Measurements from ENCODE around the gene SPIN1. TPM values are rescaled to one million over a fixed set of nuclear protein-coding genes. Genes with fewer than 3 reads are reported as not detected.

SPIN1 gene
- total RNA-seq, 4 donors from 2014 or later = 91.9 to 126 (median 103) TPM

DNA sequence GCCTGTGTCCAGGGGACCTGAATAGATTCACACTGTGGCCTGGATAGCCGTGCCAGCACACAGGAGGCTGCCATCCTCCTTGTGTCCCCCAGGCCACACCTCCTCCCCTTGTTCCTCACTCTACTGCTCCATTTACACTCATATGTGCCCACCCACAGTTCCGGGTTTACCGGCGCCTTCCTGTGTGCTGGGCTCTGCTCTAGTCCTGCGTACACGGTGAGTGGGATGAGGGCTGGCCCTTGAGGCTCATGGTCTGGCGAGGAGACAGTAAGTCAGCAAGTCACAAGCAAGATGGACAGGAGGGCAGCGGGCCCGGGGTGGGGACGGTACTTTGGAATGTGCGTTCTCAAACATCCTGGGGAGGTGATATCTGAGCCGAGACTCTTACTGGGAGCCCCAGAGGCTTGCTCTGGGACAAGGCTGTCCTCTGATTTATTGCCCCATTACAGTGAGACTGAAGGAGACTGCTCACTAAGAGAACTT is 114.3 kb downstream of the SPIN1 start:
- no peak for DNase-seq
- 76 to 80% methylated on average over 12 of the region's 12 CpGs for WGBS, 2 donors
- no peaks in the 10 kb centered on the region for H3K4me1 ChIP-seq
- no peaks in the 10 kb centered on the region for H3K36me3 ChIP-seq
- intact Hi-C loops (cut with DNase I) = no loop called here
- TF ChIP-seq, protein P1, sequence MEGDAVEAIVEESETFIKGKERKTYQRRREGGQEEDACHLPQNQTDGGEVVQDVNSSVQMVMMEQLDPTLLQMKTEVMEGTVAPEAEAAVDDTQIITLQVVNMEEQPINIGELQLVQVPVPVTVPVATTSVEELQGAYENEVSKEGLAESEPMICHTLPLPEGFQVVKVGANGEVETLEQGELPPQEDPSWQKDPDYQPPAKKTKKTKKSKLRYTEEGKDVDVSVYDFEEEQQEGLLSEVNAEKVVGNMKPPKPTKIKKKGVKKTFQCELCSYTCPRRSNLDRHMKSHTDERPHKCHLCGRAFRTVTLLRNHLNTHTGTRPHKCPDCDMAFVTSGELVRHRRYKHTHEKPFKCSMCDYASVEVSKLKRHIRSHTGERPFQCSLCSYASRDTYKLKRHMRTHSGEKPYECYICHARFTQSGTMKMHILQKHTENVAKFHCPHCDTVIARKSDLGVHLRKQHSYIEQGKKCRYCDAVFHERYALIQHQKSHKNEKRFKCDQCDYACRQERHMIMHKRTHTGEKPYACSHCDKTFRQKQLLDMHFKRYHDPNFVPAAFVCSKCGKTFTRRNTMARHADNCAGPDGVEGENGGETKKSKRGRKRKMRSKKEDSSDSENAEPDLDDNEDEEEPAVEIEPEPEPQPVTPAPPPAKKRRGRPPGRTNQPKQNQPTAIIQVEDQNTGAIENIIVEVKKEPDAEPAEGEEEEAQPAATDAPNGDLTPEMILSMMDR (IDR thresholded peaks at IDR 0.05) = no peak
- TF ChIP-seq POLR2A (IDR thresholded peaks at IDR 0.05) = no peak
- no peaks in the 10 kb centered on the region for H3K27me3 ChIP-seq
- H3K9me3 ChIP-seq = no peaks in the 10 kb centered on the region
- no peak overlapping the region for H3K27ac ChIP-seq
- H3K4me3 ChIP-seq (replicated peaks in 1 of 3) = no peak overlapping the region

DNA sequence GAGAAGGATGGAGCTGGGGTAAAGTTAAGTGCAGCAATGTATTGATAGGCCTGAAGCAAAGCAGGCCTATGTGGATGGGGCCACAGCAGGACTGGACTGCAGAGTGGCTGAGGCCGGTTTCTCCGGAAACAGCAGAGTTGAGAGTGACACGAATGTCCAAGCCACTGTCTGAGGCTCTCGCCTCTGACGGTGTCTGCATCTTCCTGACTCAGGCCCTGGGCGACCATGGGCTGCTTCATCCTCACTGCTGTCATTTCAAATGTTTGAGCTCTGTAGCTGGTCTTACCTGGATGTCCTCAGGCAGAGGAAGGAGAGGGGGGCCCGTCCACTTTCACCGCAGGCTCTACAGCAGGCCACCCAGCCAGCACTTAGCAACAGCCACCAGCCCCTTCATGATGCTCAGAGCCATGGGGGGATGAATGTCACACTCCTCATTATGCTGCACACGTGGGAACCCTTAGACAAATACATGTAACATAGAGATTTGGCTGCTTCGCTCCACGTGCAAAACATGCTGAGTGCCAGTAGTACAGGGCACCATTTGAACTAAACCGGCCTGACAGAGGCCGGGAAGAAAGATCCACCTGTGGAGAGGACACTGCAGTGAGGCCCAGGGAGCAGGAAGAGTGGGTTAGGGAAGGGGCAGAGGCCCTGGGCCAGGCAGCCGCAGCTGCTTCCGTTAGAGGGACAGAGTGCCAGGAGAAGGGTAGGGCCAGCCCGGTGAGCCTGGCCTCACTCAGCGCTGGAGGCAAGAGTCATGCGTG is 115.0 kb downstream of the SPIN1 start:
- TF ChIP-seq POLR2A (IDR thresholded peaks at IDR 0.05) = no peak
- TF ChIP-seq, protein P1 (IDR thresholded peaks at IDR 0.05) = no peak

DNA sequence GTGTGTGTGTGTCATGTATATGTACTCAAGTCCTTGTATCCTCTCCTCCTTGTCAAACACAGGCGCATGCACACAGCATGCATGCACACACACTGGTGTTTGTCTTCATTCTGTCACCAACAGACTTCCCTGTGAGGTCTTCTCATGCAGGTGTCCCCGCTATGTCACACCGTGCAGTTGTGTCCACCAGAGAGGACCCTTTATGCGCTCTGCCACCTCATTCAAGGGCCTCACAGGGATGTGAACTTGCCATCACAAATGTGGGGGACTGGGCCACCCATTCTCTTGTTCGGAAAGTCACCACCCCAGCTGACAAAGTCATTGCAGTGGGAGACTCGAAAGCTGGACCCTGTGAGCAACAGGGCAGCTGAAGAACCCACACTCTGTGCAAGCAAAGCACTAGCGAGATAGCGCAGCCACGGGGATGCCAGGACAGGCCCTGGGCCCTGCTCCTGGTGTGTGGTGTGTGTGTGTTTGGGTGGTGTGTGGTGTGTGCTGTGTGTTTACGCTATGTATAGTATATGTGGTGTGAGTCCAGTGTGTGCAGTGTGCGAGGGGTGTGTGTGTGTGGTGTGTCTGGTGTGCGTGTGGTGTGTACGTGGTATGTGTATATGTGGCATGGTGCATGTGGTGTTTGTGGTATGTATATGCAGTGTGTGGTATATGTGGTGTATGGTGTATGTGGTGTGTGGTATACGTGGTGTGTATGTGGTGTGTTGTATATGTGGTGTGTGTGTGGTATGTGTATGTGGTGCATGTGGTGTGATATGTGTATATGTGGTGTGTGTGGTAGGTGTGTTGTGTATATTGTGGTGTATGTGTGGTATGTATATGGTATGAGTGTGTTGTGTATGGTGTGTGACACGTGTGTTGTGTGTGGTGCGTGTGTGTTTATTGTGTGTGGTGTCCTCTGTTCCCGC is 115.9 kb downstream of the SPIN1 start:
- no peaks in the 10 kb centered on the region for H3K9me3 ChIP-seq
- WGBS, 2 donors = 96% methylated on average over 16 to 17 of the region's 17 CpGs
- intact Hi-C loops (cut with DNase I) = no loop called here

More for the DNA sequence above, 115.0 kb downstream of the SPIN1 start:
- H3K9me3 ChIP-seq = no peaks in the 10 kb centered on the region
- H3K4me1 ChIP-seq = no peaks in the 10 kb centered on the region
- 84 to 89% methylated on average over 16 to 18 of the region's 18 CpGs for WGBS, 2 donors
- no peaks in the 10 kb centered on the region for H3K36me3 ChIP-seq
- no peak overlapping the region for H3K4me3 ChIP-seq (replicated peaks in 1 of 3)
- no peak overlapping the region for H3K27ac ChIP-seq
- no peak for DNase-seq
- no peaks in the 10 kb centered on the region for H3K27me3 ChIP-seq
- intact Hi-C loops (cut with DNase I) = no loop called here

DNA sequence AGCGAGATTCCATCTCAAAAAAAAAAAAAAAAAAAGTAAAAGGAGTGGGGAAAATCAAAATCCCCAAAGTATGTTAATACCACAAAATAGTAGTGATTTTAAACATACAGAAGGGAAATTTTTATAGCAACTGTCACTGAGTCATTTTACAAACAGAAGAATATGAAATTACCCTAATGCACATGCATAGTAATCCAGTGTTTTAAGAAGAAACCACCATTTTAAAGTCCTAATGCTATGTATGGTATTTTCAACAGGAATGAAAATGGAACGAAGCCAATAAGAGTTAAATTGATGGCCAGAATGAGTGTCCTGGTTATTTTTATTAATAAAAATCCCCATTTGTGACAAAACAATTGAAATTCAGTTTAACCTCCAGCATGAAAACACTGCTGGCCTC is 120.1 kb downstream of the SPIN1 start:
- H3K4me3 ChIP-seq (replicated peaks in 1 of 3) = no peak overlapping the region
- H3K9me3 ChIP-seq = no peaks in the 10 kb centered on the region
- TF ChIP-seq, protein P1 (IDR thresholded peaks at IDR 0.05) = no peak
- no peak for TF ChIP-seq POLR2A (IDR thresholded peaks at IDR 0.05)
- H3K27ac ChIP-seq = no peak overlapping the region
- intact Hi-C loops (cut with DNase I) = no loop called here
- no peaks in the 10 kb centered on the region for H3K4me1 ChIP-seq
- 93 to 96% methylated on average over 2 of the region's 2 CpGs for WGBS, 2 donors
- no peaks in the 10 kb centered on the region for H3K27me3 ChIP-seq
- no peak for DNase-seq
- H3K36me3 ChIP-seq = no peaks in the 10 kb centered on the region

More for the DNA sequence above, 115.9 kb downstream of the SPIN1 start:
- Histone ChIP-seq H3K36me3 (no peaks in the 10 kb centered on the region), H3K4me3 (replicated peaks in 1 of 3) (no peak overlapping the region), H3K4me1 (no peaks in the 10 kb centered on the region), H3K27me3 (no peaks in the 10 kb centered on the region), H3K27ac (no peak overlapping the region)
- no peak for DNase-seq
- TF ChIP-seq, protein P1 (IDR thresholded peaks at IDR 0.05) = no peak
- TF ChIP-seq POLR2A (IDR thresholded peaks at IDR 0.05) = no peak
